ENCODE data around the gene PC. TPM values are rescaled to one million over a fixed set of nuclear protein-coding genes. Genes with fewer than 3 reads are reported as not detected.

PC gene
- total and polyA plus RNA-seq, 9 of the 15 experiments (the other 6 are each of a cell fraction or from before 2014, with no cell fraction given) = 0.94 to 38.0 (median 8.7) TPM

GRCh38 chr11:66901964-66902390 is 56.2 kb downstream of the PC start:
- Histone ChIP-seq H4K20me1 (replicated peaks; ENCODE audit: control insufficient read depth, insufficient read depth, low read length) (no peaks in the 10 kb centered on the region; the same call in 1 of the 2 replicates), H3K27me3 (ENCODE audit: control insufficient read depth in 2 of 2, insufficient read depth in 2 of 2, low read length in 2 of 2) (no peaks in the 10 kb centered on the region), H3K79me2 (ENCODE audit: control insufficient read depth, insufficient read depth, low read length) (no peaks in the 10 kb centered on the region), H3K4me2 (ENCODE audit: insufficient read depth, low read length) (no peak overlapping the region), H3K9me3 (replicated peaks; ENCODE audit: control insufficient read depth, insufficient read depth, low read depth, low read length) (no peaks in the 10 kb centered on the region), H3K27ac (ENCODE audit: extremely low read depth, low read depth, low read length) (no peak overlapping the region), H3K4me1 (replicated peaks in 1 of 2; ENCODE audit: control insufficient read depth in 2 of 2, insufficient read depth in 2 of 2, low read length in 2 of 2) (peaks cover 12 to 19% of the 10 kb centered on the region in 2 experiments), H3K36me3 (ENCODE audit: control insufficient read depth, insufficient read depth, low read length) (no peaks in the 10 kb centered on the region), H3K9me1 (ENCODE audit: control insufficient read depth, insufficient read depth, low read length) (no peaks in the 10 kb centered on the region), H3K4me3 (no peak overlapping the region), H2AFZ (ENCODE audit: low read depth, low read length) (no peak overlapping the region), H3K9ac (ENCODE audit: insufficient read depth in 1 of 2, low read depth in 2 of 2, low read length in 2 of 2) (no peak overlapping the region)
- no peak for ATAC-seq
- no peak for TF ChIP-seq GABPA (tag; conservative IDR thresholded peaks at IDR 0.05; ENCODE audit: low read depth)
- no peak for TF ChIP-seq RREB1 (CRISPR knock-in tag; IDR thresholded peaks at IDR 0.05)
- TF ChIP-seq ZNF124 (CRISPR knock-in tag; IDR thresholded peaks at IDR 0.05) = no peak
- no peak for TF ChIP-seq PTTG1 (tag; IDR thresholded peaks at IDR 0.05; ENCODE audit: low read depth)
- no peak for TF ChIP-seq ZNF830 (CRISPR knock-in tag; IDR thresholded peaks at IDR 0.05)
- TF ChIP-seq BDP1 (IDR thresholded peaks at IDR 0.05; ENCODE audit: insufficient read depth, insufficient read length) = no peak
- TF ChIP-seq ARID4B (CRISPR knock-in tag; IDR thresholded peaks at IDR 0.05) = no peak
- no peak for TF ChIP-seq GATAD2B (IDR thresholded peaks at IDR 0.05; ENCODE audit: borderline replicate concordance)
- TF ChIP-seq MAFF (IDR thresholded peaks at IDR 0.05; ENCODE audit: low read length) = no peak
- BruUV-seq (replicated peaks) = no TSS peak
- CTCF ChIA-PET (ENCODE audit: low intra/inter-chr PET ratio) = no interaction called here
- no peak for FAIRE-seq
- no peak for DNase-seq (ENCODE audit: extremely low read depth in 1 of 4, low spot score in 3 of 4)
- in situ Hi-C loops (cut with MboI) = no loop called here
- POLR2A ChIA-PET = interaction anchor here (0.6 to 2.6 kb wide), 5 partner anchors 8 to 17 kb away, joined by 3 to 11 read pairs (median 4); no protein-coding TSS in a partner anchor
- intact Hi-C loops (cut with micrococcal nuclease) = no loop called here
- 70% methylated on average over 7 of the region's 7 CpGs for WGBS (ENCODE audit: insufficient coverage, low coverage, missing lambda C conversion rate)
